DMS53 treated with DMSO at 0.1 percent for 48 hours (cell line): ENCODE measurements around the gene ZNF519.
A peak's percentile ranks its signal among the peaks of the same experiment; 100 is the strongest.
"Not testable (repeated sequence)": the region's sequence is repeated elsewhere in the genome, so short reads cannot be mapped to it uniquely, and the experiment has no call there.

ENCODE experiments used
- DNase-seq: peaks from one replicate; lab custom pipeline; 2025; ENCODE audit not compliant: unreplicated experiment; lab: John Stamatoyannopoulos, UW

ZNF519 gene

DNA sequence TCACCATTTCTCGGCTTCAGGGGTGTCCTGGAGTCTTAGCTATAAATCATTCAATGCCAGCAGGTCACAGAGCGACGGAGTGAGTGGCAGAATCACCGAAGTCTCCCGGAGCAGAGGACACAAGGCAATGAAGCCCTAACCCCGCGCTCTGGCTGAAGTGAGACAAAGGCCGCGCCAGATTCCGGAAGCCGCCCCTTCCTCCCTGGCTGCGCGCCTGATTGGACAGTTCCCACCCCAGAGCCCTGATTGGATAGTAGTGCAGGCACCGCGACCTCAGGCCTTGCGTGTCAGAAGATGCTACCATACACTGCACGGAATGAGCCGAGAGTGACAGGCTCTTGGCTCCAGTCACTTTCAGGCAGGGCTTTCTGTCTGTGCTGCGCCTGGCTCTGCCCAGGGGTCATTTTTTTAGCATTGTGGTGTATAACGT lies at the start of gene ZNF519:
TSS of gene ZNF519 (minus strand) at position 165 of the 430 bp plus-strand sequence. CDS start at position 7, 158 bp downstream.
- peak; percentile 96 for DNase-seq

DNA sequence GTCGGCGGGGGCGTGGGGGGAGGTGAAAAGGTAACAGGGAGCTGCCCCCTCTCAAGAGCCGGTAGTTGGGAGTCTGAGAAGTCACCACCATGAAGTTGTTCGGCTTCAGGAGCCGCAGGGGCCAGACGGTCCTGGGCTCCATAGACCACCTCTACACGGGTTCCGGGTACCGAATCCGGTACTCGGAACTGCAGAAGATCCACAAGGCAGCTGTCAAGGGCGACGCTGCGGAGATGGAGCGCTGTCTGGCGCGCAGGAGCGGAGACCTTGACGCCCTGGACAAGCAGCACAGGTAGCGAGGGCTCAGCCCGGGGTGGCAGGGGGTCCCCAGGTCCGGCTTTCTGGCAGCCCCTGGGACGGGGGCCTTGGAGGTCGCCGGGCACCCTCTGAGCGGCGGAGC lies 47.1 kb upstream of the ZNF519 start:
- no peak for DNase-seq

DNA sequence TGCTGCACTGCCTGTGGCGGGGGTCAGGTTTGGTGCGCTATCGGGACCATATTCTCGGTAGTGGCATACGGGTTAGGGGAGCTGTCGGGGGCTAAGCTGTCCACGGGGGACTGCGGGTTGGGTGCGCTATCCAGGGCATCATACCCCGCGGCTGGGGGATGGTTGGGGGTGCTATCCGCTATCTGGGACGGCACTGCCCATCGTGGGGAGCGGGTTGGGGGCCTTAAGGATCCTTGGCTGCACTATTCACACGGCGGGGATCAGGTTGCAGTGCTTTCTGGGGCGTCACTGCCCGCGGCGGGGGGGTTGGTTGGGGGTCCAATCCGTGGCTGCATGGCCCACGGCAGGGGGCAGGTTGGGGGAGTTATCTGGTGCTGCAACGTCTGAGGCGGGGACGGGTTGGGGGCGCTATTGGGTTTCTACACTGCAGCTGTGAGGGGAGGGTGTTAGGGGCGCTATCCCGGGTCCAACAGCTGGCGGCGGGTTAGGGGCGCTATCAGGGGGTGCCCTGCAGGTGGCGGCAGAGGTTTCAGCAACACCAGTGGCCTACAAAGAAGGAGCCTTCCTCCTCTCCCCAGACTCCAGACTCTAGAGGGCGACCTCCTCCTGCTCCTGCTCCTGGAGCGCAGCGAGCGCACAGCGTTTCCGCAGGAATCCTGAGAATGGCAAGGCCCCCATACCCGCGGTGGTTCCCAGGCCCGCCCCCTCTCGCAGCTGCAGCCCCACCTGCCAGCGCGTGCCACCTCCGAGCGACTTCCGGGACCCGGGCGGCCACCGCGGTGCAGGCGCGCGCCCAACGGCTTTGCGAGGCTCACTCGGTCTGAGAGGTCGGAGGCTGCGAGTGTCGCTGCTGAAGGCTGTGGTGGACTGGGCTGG lies 46.3 kb upstream of the ZNF519 start:
- DNase-seq: not testable (repeated sequence)

DNA sequence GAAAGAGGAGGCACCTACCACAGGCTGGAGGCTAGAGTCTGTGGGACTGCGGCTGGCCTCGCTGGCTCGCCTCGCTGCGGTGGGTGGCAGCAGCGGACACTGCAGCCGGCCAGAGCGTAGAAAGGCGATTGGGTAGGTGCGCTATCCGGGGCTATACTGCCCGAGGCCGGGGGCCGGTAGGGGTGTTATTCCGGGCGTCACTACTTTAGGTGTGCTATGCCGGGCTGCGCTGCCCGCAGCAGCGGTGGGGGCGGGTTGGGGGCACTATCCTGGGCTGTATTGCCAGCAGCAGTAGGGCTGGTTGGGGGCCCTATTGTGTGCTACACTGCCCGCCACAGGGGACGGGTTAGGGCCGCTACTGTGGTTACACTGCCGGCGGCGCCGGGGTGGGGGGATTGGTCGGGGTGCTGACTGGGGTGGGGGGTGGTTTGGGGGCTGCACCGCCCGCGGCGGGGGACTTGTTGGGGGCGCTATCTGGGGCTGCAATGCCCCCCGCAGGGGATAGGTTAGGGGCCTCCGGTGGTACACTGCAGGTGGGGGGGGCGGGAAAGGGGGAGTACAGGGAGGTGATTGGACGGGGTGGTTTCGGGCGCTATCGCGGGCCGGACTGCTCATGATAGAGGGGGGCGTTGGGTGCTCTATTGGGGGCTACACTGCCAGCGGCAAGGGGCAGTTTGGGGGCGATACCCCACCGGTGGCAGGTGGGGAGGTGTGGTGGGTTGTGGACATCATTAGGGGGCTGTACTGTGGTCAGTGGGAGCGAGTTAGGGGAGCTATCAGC lies 45.5 kb upstream of the ZNF519 start:
- DNase-seq: not testable (repeated sequence)

DNA sequence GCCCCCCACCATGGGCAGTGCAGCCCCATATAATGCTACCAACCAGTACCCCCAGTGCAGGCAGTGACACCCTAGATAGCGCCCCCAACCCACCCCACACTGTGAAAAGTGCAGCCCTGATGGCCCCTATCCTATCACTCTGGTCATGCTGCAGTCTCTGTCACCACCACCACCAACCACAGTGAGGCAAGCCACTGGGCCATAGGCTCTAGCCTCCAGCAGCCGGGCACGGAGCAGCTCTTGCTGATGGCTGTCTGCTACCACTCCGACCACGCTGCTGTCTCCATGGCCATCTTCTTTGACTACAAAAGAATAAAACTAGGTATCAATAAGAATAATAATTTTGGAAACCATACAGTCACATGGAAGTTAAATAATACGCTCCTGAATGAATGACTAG lies 43.2 kb upstream of the ZNF519 start:
- not testable (repeated sequence) for DNase-seq

DNA sequence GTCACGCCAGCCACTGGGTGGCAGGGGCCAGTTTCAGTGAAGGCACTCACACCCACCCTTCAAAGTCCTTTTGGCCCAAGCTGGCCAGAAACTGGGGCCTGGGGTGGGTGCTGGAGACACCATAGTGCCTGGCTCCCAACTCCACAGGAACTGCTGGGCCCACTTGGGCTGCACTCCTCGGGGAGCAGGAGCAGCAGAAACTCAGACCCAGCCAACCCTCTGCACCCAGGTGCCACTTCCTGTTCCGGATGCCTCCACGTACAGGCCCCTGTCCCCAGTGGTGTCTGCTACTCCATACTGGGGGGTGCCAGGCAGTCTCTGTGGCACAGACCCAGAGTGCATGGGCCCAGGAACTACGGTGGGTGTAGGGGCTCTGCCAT lies 42.5 kb upstream of the ZNF519 start:
- DNase-seq: no peak

DNA sequence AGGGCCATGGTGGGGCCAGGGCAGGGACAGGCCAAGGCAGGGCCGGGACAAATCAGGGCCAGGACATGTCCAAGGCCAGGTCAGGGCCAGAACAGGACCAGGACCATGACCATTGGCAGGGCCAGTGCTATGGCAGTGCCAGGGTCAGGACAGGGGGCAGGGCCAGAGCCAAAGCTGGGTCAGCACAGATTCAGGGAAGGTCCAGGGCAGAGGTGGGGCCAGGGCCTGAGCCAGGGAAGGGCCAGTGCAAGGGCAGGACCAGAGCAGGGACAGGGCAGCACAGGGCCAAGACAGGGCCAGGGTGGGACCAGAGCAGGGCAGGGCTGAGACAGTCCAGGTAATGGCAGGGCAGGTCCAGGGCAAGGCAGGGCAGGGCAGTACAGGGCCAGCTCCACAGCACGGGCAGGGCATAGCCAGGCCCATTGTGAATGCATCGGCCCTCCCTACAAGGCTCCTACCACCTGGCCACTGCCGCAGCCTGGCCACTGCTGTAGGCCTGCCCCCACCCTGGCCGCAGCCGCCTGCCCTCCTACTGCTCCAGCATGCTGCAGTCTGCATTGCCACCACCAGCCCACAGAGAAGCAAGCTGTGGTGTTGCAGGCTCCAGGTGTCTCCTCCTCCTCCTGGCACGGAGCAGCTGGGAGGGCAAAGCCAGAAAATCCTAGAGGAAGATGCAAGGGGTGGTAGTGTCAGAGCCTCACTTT lies 41.9 kb upstream of the ZNF519 start:
- not testable (repeated sequence) for DNase-seq

DNA sequence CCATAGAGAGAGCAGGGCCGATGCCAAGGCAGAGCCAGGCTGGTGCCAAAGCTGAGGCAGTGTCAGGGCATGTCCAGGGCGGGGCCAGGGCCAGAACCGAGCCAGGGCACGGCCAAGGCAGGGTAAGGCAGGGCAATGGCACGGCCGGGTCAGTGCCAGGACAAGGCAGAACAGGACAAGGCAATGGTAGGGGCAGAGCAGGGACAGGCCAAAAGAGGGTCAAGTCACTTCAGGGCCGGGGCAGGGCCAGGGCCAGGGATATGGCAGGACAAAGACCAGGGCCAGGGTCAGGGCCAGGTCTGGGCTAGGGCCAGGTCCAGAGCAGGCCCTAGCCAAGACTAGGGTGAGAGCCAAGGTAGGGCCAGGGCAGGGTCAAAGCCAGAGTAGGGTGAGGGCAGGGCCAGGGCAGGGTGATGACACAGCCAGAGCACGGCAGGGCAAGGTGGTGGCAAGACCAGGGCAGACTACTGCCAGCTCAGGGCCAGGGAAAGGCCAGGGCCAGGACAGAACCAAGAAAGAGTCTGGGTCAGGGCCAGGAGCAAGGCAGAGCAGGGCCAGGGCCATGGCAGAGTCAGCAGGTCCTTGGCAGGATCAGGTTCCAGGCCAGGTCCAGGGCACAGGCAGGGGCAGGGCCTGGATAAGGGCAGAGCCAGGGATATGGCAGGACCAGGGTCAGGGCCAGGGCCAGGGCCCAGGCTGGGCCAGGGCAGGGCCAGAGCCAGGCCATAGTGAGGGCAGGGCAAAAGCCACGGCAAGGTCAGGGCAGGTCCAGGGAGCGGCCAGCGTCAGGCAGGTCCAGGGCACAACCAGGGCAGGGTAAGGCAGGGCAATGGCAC lies 41.1 kb upstream of the ZNF519 start:
- not testable (repeated sequence) for DNase-seq

DNA sequence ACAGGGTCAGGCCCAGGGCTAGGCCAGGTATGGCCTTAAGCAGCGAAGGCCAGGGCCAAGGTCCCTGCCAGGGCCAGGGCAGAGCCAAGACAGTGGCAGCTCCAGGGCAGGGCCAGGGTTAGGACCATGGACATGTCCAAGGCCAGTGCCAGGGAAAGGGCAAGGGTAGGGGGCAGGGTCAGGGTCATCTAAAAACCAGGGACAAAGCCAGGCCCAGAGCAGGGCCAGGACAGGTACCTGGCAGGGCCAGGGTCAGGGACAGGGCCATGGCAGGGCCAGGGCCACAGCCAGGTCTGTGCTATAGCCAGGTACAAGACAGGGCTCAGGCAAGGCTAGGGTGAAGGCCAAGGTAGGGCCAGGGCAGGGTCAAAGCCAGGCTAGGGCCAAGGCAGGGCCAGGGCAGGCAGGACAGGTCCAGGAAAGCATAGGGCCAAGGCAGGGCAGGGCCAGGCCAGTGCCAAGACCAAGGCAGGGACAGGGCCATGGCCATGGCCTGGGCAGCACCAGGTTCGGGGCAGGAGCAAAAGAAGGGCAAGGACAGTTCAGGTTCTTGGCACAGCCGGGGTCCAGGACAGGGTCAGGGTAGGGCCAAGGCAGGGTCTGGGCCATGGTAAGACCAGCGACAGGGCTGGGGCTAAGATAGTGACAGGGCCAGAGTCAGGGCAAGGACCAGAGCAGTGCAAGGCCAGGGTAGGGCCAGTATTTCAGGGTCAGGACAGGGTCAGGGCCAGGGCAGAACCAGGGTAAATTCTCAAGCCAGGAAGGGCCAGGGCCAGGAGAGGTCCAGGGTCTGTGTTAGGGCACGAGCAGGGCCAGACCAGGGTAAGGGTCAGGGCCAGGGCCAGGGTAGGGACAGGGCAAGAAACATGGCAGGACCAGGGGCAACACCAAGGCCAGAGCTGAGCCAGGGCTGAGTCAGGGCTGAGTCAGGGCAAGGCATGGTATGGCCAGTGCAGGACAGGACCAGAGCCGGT lies 40.2 kb upstream of the ZNF519 start:
- DNase-seq: not testable (repeated sequence)

DNA sequence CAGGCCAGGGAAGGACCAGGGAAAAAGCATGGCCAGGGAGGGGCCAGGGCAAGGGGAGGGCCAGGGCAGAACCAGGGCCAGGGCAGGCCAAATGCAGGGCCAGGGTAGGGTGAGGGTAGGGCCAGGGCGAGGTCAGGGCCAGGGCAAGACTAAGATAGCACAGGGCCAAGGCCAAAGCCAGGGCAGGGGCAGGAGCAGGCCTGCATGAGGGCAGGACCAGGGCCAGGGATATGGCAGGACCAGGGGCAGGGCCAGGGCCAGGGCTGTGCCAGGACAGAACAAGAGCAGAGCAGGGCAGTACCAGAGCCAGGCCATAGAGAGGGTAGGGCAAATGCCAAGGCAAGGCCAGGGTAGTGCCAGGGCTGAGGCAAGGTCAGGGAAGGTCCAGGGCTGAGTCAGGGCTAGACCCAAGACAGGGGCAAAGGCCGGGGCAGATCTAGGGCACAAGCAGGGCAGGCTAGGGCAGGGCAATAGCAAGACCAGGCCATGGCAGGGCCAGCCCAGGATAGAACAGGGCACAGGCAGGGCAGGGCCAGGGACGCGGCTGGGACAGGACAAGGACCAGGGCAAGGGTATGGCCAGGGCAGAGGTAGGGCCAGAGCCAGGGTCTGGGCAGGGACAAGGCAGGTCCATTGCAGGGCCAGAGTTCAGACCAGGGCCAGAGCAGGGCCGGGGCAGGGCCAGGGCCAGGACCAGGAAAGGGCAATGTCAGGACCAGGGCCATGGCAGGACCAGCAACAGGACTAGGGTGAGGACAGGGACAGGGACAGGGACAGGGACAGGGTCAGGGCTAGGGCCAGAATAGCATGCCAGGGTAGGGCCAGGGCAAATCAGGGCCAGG lies 39.3 kb upstream of the ZNF519 start:
- not testable (repeated sequence) for DNase-seq

DNA sequence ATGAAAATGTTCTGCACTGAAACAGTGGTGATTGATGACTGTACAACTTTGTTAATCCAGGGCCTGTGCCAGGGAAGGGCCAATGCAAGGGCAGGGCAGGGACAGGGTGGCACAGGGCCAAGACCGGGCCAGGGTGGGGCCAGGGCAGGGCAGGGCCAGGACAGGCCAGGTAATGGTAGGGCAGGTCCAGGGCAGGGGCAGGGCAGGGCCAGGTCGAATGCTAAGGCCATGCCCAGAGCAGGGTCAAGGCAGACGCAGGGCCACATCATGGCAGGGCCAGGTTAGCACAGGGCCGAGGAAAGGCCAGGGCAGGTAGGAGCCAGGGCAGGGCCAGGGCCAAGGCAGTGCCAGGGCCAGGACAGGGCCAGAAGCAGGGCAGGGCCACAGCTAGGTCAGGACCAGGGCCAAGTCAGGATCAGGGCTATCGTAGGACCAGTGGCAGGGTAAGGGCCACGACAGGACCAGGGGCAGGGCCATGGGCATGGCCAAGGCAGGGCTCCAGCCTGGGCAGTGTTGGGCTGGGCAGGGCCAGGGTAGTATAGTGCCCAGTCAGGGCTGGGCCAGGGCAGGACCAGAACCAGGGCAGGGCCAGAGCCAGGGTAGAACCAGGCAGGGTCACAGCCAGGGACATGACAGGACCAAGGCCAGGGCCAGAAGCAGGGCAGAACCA lies 38.3 kb upstream of the ZNF519 start:
- not testable (repeated sequence) for DNase-seq

DNA sequence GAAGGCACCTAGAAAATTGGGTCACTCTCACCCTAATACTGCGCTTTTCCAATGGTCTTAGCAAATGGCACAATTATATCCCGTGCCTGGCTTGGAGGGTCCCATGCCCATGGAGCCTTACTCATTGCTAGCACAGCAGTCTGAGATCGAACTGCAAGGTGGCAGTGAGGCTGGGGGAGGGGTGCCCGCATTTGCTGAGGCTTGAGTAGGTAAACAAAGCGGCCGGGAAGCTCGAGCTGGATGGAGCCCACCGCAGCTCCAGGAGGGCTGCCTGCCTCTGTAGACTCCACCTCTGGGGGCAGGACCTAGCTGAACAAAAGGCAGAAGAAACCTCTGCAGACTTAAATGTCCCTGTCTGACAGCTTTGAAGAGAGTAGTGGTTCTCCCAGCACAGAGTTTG lies 30.7 kb upstream of the ZNF519 start:
- DNase-seq: not testable (repeated sequence)

DNA sequence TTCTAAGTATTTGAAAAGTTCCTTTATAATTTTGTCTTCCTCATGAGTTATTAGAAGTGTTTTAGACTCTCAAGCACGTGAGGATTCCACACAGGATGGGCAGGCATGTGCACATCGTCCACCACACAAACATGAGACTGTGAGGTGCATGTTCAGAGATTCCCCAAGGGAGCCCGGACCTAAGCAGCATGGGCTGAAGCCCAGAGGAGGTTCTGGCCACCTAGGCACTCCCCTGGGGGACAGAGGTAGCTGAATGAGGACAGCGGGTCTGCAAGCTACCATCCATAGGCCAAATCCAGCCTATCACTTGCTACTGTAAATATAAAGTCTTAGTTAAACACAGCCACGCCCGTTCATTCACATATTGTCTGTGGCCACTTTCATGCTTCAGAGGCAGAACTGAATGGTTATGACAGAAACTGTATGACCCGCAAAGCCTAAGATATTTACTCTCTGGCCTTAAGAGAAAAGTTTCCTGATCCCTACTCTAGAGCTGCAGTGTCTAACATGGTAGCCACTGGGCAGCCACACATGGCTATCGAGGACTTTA lies 19.4 kb upstream of the ZNF519 start:
- not testable (repeated sequence) for DNase-seq

DNA sequence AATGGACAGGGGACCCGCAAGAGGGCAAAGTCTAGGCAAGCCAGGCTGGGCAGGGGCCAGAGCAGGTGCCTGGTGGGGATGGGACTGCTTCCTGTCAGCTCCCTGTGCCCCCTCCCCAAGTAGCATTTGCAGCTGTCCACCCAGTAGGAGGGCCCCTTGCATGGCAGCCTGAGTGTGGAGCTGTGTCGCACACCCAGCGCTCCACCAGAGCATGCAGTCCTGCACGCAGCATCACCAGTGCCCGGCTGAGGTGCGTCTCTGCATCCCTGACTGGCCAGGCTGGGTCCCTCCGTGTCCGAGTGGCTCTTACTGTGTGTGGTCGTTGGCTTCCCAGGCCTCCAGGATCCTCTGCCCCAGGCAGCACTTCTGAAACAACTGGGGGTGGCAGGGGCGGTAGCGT lies 18.5 kb upstream of the ZNF519 start:
- DNase-seq: not testable (repeated sequence)

DNA sequence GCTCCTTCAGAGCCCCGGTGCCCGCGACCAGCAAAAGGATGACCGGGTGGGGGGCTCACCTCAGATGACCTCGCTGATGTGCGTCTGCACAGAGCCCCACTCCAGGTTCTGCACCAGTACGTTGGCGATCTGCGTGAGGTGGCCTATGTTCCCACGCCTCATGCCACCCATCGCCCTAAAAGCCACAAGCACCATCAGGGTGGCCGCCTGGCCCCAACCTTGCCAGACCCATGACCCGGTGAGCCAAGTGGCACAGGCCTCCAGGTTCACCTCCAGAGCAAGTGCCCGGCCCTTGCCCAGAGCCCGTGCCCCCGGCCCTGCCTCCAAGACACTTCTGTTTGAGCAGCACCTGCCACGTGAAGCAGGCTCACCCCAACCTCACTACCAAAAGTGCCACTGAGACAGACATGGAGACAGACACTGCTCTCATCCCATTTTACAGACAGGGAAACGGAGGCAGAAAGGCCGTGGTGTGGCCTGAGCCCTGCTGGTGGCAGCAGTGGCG lies 17.7 kb upstream of the ZNF519 start:
- DNase-seq: not testable (repeated sequence)

DNA sequence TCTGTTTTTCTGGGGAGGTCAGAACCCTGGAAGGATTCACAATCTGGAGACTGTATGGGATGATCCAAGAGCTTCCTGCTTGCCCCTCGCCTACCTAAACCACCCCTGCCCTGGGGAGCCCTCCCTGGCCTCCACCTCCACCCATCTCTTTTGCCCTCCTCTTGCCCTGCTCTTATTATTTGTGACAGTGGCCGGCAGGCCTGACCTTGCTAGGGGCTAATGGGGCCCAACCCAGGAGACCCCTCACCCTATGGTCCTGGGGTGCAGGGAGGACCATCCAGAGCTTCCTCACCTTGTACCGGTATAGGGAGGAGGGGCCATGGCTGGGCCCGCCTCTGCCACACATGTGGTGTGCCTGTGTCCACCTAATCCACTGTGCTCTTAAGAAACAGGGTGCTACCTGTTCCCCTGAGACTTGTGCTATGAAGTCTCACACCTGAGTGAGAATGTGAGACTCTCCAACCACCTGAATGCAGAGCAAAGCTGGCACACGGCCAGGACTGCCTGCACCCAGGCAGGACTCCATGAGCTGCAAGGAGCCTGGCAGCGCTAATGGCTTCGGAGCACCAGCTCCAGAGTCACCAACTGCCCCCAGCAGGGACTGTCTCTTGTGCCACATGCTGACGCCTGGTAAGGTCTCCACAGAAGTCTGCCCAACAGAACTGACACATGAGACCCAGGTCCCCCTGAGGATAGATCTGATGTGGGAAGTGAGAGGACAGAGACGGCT lies 17.1 kb upstream of the ZNF519 start:
- DNase-seq: not testable (repeated sequence)
